ENCODE results near the gene CCDC13. TPM values are rescaled to one million over a fixed set of nuclear protein-coding genes. Genes with fewer than 3 reads are reported as not detected.

CCDC13 gene
- total RNA-seq, 1 donor from 2014 or later: 1.7 TPM

- peaks cover 10% of the 10 kb centered on the region for H3K4me1 Mint-ChIP-seq
- H3K9me3 Mint-ChIP-seq: no peaks in the 10 kb centered on the region
- TF ChIP-seq CTCF (IDR thresholded peaks at IDR 0.05): no peak
- DNase-seq: no peak
- intact Hi-C loops (cut with micrococcal nuclease): no loop called here
- no peaks in the 10 kb centered on the region for H3K27me3 Mint-ChIP-seq
- no peaks in the 10 kb centered on the region for H3K36me3 Mint-ChIP-seq (ENCODE audit: low read depth)
- no peak overlapping the region for H3K4me3 Mint-ChIP-seq
- POLR2A ChIA-PET: no interaction called here
- H3K27ac Mint-ChIP-seq: no peak overlapping the region
- no peak for ATAC-seq (ENCODE audit: low read depth)
- CTCF ChIA-PET: no interaction called here
These were observed 38.7 kb downstream of the CCDC13 start for GRCh38 chr3:42734263-42734860.

GRCh38 chr3:42733501-42734262 is 39.4 kb downstream of the CCDC13 start:
- POLR2A ChIA-PET: no interaction called here
- no peaks in the 10 kb centered on the region for H3K27me3 Mint-ChIP-seq
- TF ChIP-seq CTCF (IDR thresholded peaks at IDR 0.05): no peak
- CTCF ChIA-PET: no interaction called here
- DNase-seq (no peak), ATAC-seq (ENCODE audit: low read depth) (no peak)
- no peak overlapping the region for H3K27ac Mint-ChIP-seq
- intact Hi-C loops (cut with micrococcal nuclease): no loop called here
- no peaks in the 10 kb centered on the region for H3K36me3 Mint-ChIP-seq (ENCODE audit: low read depth)
- H3K4me3 Mint-ChIP-seq: no peak overlapping the region
- no peaks in the 10 kb centered on the region for H3K9me3 Mint-ChIP-seq
- peaks cover 3% of the 10 kb centered on the region for H3K4me1 Mint-ChIP-seq

- CTCF ChIA-PET: no interaction called here
- Mint-ChIP-seq H3K4me3 (no peak overlapping the region), H3K9me3 (no peaks in the 10 kb centered on the region), H3K27ac (no peak overlapping the region), H3K36me3 (ENCODE audit: low read depth) (no peaks in the 10 kb centered on the region), H3K27me3 (no peaks in the 10 kb centered on the region), H3K4me1 (no peaks in the 10 kb centered on the region)
- POLR2A ChIA-PET: no interaction called here
- no peak for TF ChIP-seq CTCF (IDR thresholded peaks at IDR 0.05)
- ATAC-seq (ENCODE audit: low read depth) (no peak), DNase-seq (no peak)
- intact Hi-C loops (cut with micrococcal nuclease): no loop called here
These were observed 40.1 kb downstream of the CCDC13 start for GRCh38 chr3:42732829-42733459.

GRCh38 chr3:42732196-42732828 is 40.7 kb downstream of the CCDC13 start:
- H3K27me3 Mint-ChIP-seq: no peaks in the 10 kb centered on the region
- ChIA-PET CTCF (no interaction called here), POLR2A (no interaction called here)
- no peak overlapping the region for H3K27ac Mint-ChIP-seq
- no peaks in the 10 kb centered on the region for H3K9me3 Mint-ChIP-seq
- no peaks in the 10 kb centered on the region for H3K36me3 Mint-ChIP-seq (ENCODE audit: low read depth)
- H3K4me1 Mint-ChIP-seq: no peaks in the 10 kb centered on the region
- no peak for TF ChIP-seq CTCF (IDR thresholded peaks at IDR 0.05)
- intact Hi-C loops (cut with micrococcal nuclease): no loop called here
- no peak for ATAC-seq (ENCODE audit: low read depth)
- no peak overlapping the region for H3K4me3 Mint-ChIP-seq
- no peak for DNase-seq

All from activated B cell treated with CpG ODN at 0.5 μM for 24 hours (primary cell).